ENCODE data around the gene PROZ. TPM values are rescaled to one million over a fixed set of nuclear protein-coding genes. Genes with fewer than 3 reads are reported as not detected.

The PROZ gene
- total and polyA plus RNA-seq, 2 of the 13 experiments (the other 11 are each of a cell fraction or from before 2014, with no cell fraction given), result 5.6 to 22.5 TPM

DNA sequence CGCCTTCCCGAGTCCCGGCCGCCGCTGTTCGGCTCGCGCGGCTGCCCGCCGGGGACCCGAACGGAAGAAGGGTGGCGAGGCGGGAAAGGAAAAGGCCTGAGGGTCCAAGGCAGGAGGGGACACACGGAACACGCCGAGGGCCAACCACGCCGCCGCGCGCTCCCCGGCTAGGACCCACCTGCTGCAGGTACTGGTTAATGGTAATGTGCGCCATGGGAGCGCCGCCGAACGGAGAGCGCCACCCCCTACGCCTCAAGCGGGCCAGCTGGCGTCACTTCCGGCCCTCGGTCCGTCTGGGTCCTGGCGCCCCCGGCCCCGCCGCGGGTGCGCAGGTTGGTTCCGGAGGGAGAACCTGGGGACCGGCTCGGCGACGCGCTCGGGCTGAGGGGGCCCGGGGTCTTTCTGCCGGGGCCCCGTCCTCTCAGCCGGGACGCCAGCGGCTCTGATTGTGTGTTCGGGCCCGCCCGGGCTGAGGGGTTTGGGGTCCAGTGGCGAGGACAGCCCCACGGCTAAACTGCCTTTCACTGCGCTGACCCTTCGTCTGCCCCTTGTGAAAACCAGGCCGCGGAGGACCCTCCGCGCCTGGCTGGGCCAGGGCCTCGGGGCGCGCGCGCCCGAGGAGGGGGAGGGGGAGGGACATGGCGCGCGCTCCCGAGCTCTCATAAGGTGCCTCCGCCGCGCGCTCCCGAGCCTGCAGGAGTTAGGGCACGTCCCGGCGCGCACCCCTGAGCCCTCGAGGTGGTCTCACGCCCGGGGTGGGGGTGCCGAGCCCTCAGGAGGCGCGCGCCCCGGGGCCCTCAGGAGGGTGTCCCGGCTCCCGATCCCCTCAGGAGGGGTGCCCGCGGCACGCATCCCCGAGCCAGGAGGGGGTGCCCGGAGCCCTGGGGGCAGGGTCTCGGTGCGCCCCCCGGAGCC is 50.2 kb downstream of the PROZ start, which contains the start of gene PCID2 (continued):
- TF ChIP-seq, protein P1, sequence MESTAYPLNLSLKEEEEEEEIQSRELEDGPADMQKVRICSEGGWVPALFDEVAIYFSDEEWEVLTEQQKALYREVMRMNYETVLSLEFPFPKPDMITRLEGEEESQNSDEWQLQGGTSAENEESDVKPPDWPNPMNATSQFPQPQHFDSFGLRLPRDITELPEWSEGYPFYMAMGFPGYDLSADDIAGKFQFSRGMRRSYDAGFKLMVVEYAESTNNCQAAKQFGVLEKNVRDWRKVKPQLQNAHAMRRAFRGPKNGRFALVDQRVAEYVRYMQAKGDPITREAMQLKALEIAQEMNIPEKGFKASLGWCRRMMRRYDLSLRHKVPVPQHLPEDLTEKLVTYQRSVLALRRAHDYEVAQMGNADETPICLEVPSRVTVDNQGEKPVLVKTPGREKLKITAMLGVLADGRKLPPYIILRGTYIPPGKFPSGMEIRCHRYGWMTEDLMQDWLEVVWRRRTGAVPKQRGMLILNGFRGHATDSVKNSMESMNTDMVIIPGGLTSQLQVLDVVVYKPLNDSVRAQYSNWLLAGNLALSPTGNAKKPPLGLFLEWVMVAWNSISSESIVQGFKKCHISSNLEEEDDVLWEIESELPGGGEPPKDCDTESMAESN (CRISPR knock-in tag; conservative IDR thresholded peaks at IDR 0.05), result peak; percentile 94
- TF ChIP-seq ZNF788 (CRISPR knock-in tag; IDR thresholded peaks at IDR 0.05; ENCODE audit: borderline replicate concordance) (peak; percentile 97; the same call in 1 of the 2 replicates), MIXL1 (CRISPR knock-in tag; IDR thresholded peaks at IDR 0.05) (peak; percentile 60), MAF1 (CRISPR knock-in tag; IDR thresholded peaks at IDR 0.05; ENCODE audit: borderline replicate concordance) (peak; percentile 94), SIX1 (CRISPR knock-in tag; IDR thresholded peaks at IDR 0.05; ENCODE audit: borderline replicate concordance) (peak; percentile 39; the same call in 1 of the 2 replicates), RFX3 (CRISPR knock-in tag; IDR thresholded peaks at IDR 0.05) (no peak), LCORL (IDR thresholded peaks at IDR 0.05) (no peak), LCORL (CRISPR knock-in tag; IDR thresholded peaks at IDR 0.05) (peak; percentile 13), ARNT2 (CRISPR knock-in tag; IDR thresholded peaks at IDR 0.05; ENCODE audit: low read depth) (peak; percentile 86; the same call in 1 of the 2 replicates), GFI1 (CRISPR knock-in tag; IDR thresholded peaks at IDR 0.05; ENCODE audit: borderline replicate concordance) (peak; percentile 82), KLF6 (CRISPR knock-in tag; IDR thresholded peaks at IDR 0.05) (peak; percentile 94), HMG20A (CRISPR knock-in tag; IDR thresholded peaks at IDR 0.05; ENCODE audit: borderline replicate concordance) (no peak), KDM1A (CRISPR knock-in tag; IDR thresholded peaks at IDR 0.05) (no peak)
- TF ChIP-seq, protein P2, sequence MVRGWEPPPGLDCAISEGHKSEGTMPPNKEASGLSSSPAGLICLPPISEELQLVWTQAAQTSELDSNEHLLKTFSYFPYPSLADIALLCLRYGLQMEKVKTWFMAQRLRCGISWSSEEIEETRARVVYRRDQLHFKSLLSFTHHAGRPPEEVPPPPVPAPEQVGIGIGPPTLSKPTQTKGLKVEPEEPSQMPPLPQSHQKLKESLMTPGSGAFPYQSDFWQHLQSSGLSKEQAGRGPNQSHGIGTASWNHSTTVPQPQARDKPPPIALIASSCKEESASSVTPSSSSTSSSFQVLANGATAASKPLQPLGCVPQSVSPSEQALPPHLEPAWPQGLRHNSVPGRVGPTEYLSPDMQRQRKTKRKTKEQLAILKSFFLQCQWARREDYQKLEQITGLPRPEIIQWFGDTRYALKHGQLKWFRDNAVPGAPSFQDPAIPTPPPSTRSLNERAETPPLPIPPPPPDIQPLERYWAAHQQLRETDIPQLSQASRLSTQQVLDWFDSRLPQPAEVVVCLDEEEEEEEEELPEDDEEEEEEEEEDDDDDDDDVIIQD (CRISPR knock-in tag; IDR thresholded peaks at IDR 0.05; ENCODE audit: low read depth), result no peak
- TF ChIP-seq, protein P3, sequence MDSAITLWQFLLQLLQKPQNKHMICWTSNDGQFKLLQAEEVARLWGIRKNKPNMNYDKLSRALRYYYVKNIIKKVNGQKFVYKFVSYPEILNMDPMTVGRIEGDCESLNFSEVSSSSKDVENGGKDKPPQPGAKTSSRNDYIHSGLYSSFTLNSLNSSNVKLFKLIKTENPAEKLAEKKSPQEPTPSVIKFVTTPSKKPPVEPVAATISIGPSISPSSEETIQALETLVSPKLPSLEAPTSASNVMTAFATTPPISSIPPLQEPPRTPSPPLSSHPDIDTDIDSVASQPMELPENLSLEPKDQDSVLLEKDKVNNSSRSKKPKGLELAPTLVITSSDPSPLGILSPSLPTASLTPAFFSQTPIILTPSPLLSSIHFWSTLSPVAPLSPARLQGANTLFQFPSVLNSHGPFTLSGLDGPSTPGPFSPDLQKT (CRISPR knock-in tag; IDR thresholded peaks at IDR 0.05; ENCODE audit: borderline replicate concordance), result no peak
- TF ChIP-seq, protein P4, sequence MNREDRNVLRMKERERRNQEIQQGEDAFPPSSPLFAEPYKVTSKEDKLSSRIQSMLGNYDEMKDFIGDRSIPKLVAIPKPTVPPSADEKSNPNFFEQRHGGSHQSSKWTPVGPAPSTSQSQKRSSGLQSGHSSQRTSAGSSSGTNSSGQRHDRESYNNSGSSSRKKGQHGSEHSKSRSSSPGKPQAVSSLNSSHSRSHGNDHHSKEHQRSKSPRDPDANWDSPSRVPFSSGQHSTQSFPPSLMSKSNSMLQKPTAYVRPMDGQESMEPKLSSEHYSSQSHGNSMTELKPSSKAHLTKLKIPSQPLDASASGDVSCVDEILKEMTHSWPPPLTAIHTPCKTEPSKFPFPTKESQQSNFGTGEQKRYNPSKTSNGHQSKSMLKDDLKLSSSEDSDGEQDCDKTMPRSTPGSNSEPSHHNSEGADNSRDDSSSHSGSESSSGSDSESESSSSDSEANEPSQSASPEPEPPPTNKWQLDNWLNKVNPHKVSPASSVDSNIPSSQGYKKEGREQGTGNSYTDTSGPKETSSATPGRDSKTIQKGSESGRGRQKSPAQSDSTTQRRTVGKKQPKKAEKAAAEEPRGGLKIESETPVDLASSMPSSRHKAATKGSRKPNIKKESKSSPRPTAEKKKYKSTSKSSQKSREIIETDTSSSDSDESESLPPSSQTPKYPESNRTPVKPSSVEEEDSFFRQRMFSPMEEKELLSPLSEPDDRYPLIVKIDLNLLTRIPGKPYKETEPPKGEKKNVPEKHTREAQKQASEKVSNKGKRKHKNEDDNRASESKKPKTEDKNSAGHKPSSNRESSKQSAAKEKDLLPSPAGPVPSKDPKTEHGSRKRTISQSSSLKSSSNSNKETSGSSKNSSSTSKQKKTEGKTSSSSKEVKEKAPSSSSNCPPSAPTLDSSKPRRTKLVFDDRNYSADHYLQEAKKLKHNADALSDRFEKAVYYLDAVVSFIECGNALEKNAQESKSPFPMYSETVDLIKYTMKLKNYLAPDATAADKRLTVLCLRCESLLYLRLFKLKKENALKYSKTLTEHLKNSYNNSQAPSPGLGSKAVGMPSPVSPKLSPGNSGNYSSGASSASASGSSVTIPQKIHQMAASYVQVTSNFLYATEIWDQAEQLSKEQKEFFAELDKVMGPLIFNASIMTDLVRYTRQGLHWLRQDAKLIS (CRISPR knock-in tag; IDR thresholded peaks at IDR 0.05), result no peak; the same call in 1 of the 2 replicates
- TF ChIP-seq, protein P5, sequence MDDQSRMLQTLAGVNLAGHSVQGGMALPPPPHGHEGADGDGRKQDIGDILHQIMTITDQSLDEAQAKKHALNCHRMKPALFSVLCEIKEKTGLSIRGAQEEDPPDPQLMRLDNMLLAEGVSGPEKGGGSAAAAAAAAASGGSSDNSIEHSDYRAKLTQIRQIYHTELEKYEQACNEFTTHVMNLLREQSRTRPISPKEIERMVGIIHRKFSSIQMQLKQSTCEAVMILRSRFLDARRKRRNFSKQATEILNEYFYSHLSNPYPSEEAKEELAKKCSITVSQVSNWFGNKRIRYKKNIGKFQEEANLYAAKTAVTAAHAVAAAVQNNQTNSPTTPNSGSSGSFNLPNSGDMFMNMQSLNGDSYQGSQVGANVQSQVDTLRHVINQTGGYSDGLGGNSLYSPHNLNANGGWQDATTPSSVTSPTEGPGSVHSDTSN (CRISPR knock-in tag; IDR thresholded peaks at IDR 0.05; ENCODE audit: borderline replicate concordance), result no peak; the same call in 1 of the 2 replicates

All from HepG2 (cell line).